Measurements from ENCODE around the gene GLRX5. TPM values are rescaled to one million over a fixed set of nuclear protein-coding genes. Genes with fewer than 3 reads are reported as not detected.

Gene GLRX5
- total RNA-seq, 1 experiment from 2014 or later = 58.0 TPM

GRCh38 chr14:95504135-95505029 is 30.5 kb upstream of the GLRX5 start:
- Mint-ChIP-seq H3K4me1 (ENCODE audit: low read depth, unreplicated experiment) (peaks cover 30% of the 10 kb centered on the region), H3K9me3 (ENCODE audit: low read depth, unreplicated experiment) (no peaks in the 10 kb centered on the region), H3K4me3 (ENCODE audit: low read depth, unreplicated experiment) (no peak overlapping the region), H3K27ac (ENCODE audit: unreplicated experiment) (no peak overlapping the region), H3K36me3 (ENCODE audit: insufficient read depth, unreplicated experiment) (no peaks in the 10 kb centered on the region), H3K27me3 (ENCODE audit: unreplicated experiment) (peaks cover 10% of the 10 kb centered on the region)
- CTCF ChIA-PET = no interaction called here
- no peak for DNase-seq
- TF ChIP-seq, protein P1, sequence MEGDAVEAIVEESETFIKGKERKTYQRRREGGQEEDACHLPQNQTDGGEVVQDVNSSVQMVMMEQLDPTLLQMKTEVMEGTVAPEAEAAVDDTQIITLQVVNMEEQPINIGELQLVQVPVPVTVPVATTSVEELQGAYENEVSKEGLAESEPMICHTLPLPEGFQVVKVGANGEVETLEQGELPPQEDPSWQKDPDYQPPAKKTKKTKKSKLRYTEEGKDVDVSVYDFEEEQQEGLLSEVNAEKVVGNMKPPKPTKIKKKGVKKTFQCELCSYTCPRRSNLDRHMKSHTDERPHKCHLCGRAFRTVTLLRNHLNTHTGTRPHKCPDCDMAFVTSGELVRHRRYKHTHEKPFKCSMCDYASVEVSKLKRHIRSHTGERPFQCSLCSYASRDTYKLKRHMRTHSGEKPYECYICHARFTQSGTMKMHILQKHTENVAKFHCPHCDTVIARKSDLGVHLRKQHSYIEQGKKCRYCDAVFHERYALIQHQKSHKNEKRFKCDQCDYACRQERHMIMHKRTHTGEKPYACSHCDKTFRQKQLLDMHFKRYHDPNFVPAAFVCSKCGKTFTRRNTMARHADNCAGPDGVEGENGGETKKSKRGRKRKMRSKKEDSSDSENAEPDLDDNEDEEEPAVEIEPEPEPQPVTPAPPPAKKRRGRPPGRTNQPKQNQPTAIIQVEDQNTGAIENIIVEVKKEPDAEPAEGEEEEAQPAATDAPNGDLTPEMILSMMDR (IDR thresholded peaks at IDR 0.05; ENCODE audit: unreplicated experiment) = no peak
- BruUV-seq (replicated peaks) = no TSS peak
- intact Hi-C loops (cut with micrococcal nuclease; ENCODE audit: unreplicated experiment) = no loop called here

GRCh38 chr14:95505030-95505589 is 29.7 kb upstream of the GLRX5 start:
- Mint-ChIP-seq H3K27me3 (ENCODE audit: unreplicated experiment) (peaks cover 10% of the 10 kb centered on the region), H3K4me3 (ENCODE audit: low read depth, unreplicated experiment) (no peak overlapping the region), H3K9me3 (ENCODE audit: low read depth, unreplicated experiment) (no peaks in the 10 kb centered on the region), H3K4me1 (ENCODE audit: low read depth, unreplicated experiment) (peaks cover 23% of the 10 kb centered on the region), H3K27ac (ENCODE audit: unreplicated experiment) (no peak overlapping the region), H3K36me3 (ENCODE audit: insufficient read depth, unreplicated experiment) (no peaks in the 10 kb centered on the region)
- CTCF ChIA-PET = no interaction called here
- intact Hi-C loops (cut with micrococcal nuclease; ENCODE audit: unreplicated experiment) = no loop called here
- no TSS peak for BruUV-seq (replicated peaks)
- no peak for DNase-seq
- TF ChIP-seq, protein P1 (IDR thresholded peaks at IDR 0.05; ENCODE audit: unreplicated experiment) = no peak

DNA sequence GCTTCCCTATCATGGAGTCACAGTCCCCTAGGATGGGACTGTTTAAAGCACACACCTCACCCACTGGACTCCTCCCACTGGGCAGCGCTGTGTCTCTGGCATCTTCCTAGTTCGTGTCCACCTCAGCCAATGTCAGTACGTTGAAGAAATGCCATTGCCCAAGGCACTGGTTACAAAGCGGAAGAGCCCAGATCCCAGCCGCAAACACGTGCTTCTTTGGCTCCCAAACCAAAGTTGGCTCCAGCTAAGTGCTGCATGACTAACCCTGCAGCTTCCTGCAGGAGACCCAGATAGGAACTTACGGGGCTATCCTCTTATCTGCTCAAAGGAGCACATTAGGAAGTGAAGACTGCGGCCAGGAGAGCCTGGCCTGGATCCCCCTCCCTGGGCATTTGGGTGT is 27.7 kb upstream of the GLRX5 start:
- CTCF ChIA-PET = no interaction called here
- no peaks in the 10 kb centered on the region for H3K27me3 Mint-ChIP-seq (ENCODE audit: unreplicated experiment)

DNA sequence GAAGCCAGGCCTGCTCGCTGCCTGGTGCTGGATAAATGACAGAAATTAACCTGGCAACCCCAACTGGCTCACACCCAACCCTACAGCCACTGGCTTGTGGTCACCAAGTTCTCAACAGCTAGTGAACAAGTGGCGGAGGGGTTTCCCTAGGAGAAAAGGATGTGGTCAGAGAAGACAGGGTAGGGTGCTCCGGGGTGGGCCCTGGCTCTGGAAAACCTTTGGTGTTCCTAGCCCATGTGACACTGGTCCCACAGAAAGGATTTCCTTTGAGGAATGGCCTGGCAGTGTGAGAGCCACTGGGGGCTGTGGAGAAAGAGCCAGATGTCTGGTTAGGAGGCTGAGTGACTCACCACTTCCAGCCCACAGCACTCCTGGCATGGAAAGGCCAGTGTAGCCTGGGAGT is 27.1 kb upstream of the GLRX5 start:
- Mint-ChIP-seq H3K9me3 (ENCODE audit: low read depth, unreplicated experiment) (no peaks in the 10 kb centered on the region), H3K27me3 (ENCODE audit: unreplicated experiment) (no peaks in the 10 kb centered on the region), H3K36me3 (ENCODE audit: insufficient read depth, unreplicated experiment) (no peaks in the 10 kb centered on the region), H3K4me1 (ENCODE audit: low read depth, unreplicated experiment) (peaks cover 9% of the 10 kb centered on the region), H3K4me3 (ENCODE audit: low read depth, unreplicated experiment) (no peak overlapping the region), H3K27ac (ENCODE audit: unreplicated experiment) (no peak overlapping the region)
- CTCF ChIA-PET = interaction anchor here (1.3 kb wide), 1 partner anchor 16 kb away, joined by 3 read pairs; no protein-coding TSS in a partner anchor
- no TSS peak for BruUV-seq (replicated peaks)
- no peak for DNase-seq
- intact Hi-C loops (cut with micrococcal nuclease; ENCODE audit: unreplicated experiment) = no loop called here
- TF ChIP-seq, protein P1 (IDR thresholded peaks at IDR 0.05; ENCODE audit: unreplicated experiment) = no peak

More for the DNA sequence above, 27.7 kb upstream of the GLRX5 start:
- no peaks in the 10 kb centered on the region for H3K9me3 Mint-ChIP-seq (ENCODE audit: low read depth, unreplicated experiment)
- intact Hi-C loops (cut with micrococcal nuclease; ENCODE audit: unreplicated experiment) = no loop called here
- no peak overlapping the region for H3K27ac Mint-ChIP-seq (ENCODE audit: unreplicated experiment)
- TF ChIP-seq, protein P1 (IDR thresholded peaks at IDR 0.05; ENCODE audit: unreplicated experiment) = no peak
- peaks cover 9% of the 10 kb centered on the region for H3K4me1 Mint-ChIP-seq (ENCODE audit: low read depth, unreplicated experiment)
- no peak for DNase-seq
- no TSS peak for BruUV-seq (replicated peaks)
- H3K36me3 Mint-ChIP-seq (ENCODE audit: insufficient read depth, unreplicated experiment) = no peaks in the 10 kb centered on the region
- no peak overlapping the region for H3K4me3 Mint-ChIP-seq (ENCODE audit: low read depth, unreplicated experiment)

All from Calu3 (cell line).